Brain microvascular endothelial cell (primary cell): ENCODE results near the gene TENM3.

Experiments
- DNase-seq: peaks from one replicate; pipeline ENCODE4 v3.0.0-alpha.2; 2020
- H3K27ac ChIP-seq: fragments of 250-450 bp; sonication (Bioruptor Pico); 2 replicates; pipeline ENCODE4 v1.5.1; 2020; ENCODE audit warnings: mild to moderate bottlenecking, moderate library complexity
- H3K27me3 ChIP-seq: fragments of 250-450 bp; sonication (Bioruptor Pico); replicated peaks from 2 replicates; pipeline ENCODE4 v1.5.1; 2020; ENCODE audit warnings: mild to moderate bottlenecking
- H3K36me3 ChIP-seq: fragments of 250-450 bp; sonication (Bioruptor Pico); replicated peaks from 2 replicates; pipeline ENCODE4 v1.5.1; 2020; ENCODE audit warnings: mild to moderate bottlenecking
- H3K4me3 ChIP-seq: 2 replicates; pipeline ENCODE4 v1.5.1; 2011; ENCODE audit warnings: low read depth, mild to moderate bottlenecking, control low read depth, low read length, moderate library complexity
- CTCF ChIP-seq: IDR thresholded peaks from 2 replicates; pipeline ENCODE4 v1.5.1; 2011; ENCODE audit warnings: low read depth, mild to moderate bottlenecking, moderate library complexity, low read length, control low read depth, inconsistent platforms; ENCODE audit errors: missing control alignments
- in situ Hi-C: cut with HindIII; loops from 2 replicates; pipeline ENCODE4 v1.10.0; 2017; ENCODE audit warnings: low sequenced_read_pairs, low pct_ligation_motif_present

TENM3 gene

DNA sequence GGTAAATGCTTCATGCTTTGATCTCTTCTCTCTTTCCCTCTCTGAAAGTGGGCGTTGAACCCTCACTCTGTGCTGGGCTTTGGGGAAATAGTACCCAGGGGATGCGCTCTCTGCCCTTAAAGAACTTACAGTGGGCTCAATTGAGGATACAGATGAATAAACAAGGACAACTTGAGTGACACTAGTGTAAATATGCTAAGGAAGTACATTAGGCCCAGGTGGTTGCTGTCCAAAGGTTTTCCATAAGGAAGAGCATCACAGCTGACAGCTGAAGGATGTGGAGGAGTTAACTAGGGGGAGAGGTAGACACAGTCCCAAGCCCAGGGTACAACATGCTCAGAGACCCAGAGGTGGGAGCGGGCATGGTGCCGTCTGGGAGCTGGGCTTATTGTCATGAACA lies 49.4 kb downstream of the TENM3 start:
- Histone ChIP-seq H3K36me3 (no peaks in the 10 kb centered on the region), H3K4me3 (no peak overlapping the region), H3K27ac (no peak overlapping the region), H3K27me3 (no peaks in the 10 kb centered on the region)
- in situ Hi-C loops: no loop called here
- TF ChIP-seq CTCF: no peak
- no peak for DNase-seq

DNA sequence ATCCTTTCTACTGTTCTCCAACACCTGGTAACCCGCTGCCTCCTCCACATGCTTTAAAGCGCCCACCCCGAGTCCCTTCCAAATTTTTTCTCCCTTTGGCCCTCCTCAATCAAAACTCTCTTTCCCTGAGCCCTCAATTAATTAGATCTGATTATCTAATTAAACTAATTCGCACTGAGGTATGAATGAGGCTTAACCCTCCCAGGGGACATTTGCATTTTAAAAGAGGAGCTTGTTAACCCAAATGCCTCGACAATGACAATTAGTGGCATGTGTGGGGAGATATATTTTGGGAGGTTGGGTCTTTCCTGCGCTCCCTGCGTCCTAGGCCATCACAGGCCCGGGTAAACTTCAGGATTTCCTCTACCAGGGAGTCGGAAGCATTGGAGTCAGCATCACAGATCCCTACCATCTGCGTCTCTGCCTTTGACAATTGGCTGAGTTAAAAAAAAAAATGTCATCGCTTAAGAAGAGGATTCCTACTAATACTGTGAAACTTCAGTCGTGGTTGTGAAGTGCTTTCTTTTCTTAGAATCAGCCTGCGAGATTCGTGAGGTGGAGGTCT lies 50.6 kb downstream of the TENM3 start:
- Histone ChIP-seq H3K36me3 (no peaks in the 10 kb centered on the region), H3K4me3 (no peak overlapping the region), H3K27me3 (no peaks in the 10 kb centered on the region), H3K27ac (no peak overlapping the region)
- in situ Hi-C loops: no loop called here
- DNase-seq: no peak
- TF ChIP-seq CTCF: no peak

GRCh38 chr4:182294451-182294850 lies 51.2 kb downstream of the TENM3 start:
- no peak overlapping the region for H3K4me3 ChIP-seq
- in situ Hi-C loops: no loop called here

GRCh38 chr4:182297659-182298058 lies 54.5 kb downstream of the TENM3 start:
- DNase-seq: peak; percentile 61
- Histone ChIP-seq H3K36me3 (no peaks in the 10 kb centered on the region), H3K4me3 (no peak overlapping the region), H3K27ac (no peak overlapping the region), H3K27me3 (no peaks in the 10 kb centered on the region)
- in situ Hi-C loops: no loop called here
- no peak for TF ChIP-seq CTCF

More at GRCh38 chr4:182294451-182294850, 51.2 kb downstream of the TENM3 start:
- no peak for DNase-seq
- no peaks in the 10 kb centered on the region for H3K27me3 ChIP-seq
- TF ChIP-seq CTCF: no peak
- no peaks in the 10 kb centered on the region for H3K36me3 ChIP-seq
- no peak overlapping the region for H3K27ac ChIP-seq

- in situ Hi-C loops: no loop called here
- DNase-seq: no peak
- Histone ChIP-seq H3K4me3 (no peak overlapping the region), H3K27ac (no peak overlapping the region), H3K27me3 (no peaks in the 10 kb centered on the region), H3K36me3 (no peaks in the 10 kb centered on the region)
- no peak for TF ChIP-seq CTCF
Measured at GRCh38 chr4:182301736-182302135, 58.5 kb downstream of the TENM3 start.

DNA sequence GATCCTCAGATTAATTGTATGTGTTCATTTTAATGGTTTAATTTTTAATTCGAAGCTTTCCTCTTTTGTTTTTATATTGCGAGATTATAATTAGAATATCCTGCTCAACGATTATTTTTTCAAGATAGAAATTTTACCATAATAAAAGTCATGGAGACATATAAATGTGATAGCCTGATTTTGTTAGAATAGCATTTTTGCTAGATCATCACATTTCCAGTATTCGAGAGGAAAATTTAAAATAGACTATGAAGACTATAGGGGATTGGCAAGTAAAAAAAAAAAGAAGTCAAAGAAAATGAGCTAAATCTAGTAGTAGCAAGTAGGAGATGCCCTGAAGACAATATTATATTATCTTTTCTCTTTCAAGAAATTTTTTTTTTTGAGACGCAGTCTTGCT lies 60.6 kb downstream of the TENM3 start:
- H3K27me3 ChIP-seq: no peaks in the 10 kb centered on the region
- no peak for DNase-seq
- no peak overlapping the region for H3K27ac ChIP-seq
- in situ Hi-C loops: no loop called here
- TF ChIP-seq CTCF: no peak
- H3K36me3 ChIP-seq: no peaks in the 10 kb centered on the region
- H3K4me3 ChIP-seq: no peak overlapping the region
